Glomerular visceral epithelial cell (primary cell): Measurements from ENCODE around the gene PCNP.
"Not testable (repeated sequence)": the region's sequence is repeated elsewhere in the genome, so short reads cannot be mapped to it uniquely, and the experiment has no call there.

Experiments used
- DNase-seq: peaks from one replicate; pipeline ENCODE4 v3.0.0-alpha.2; 2016; ENCODE audit errors: extremely low spot score

The PCNP gene

GRCh38 chr3:101573449-101574387 lies at the start of gene PCNP:
PCNP (plus strand) TSS chr3:101574180; CDS start chr3:101574216, 36 bp downstream.
- peak; percentile 98 for DNase-seq

GRCh38 chr3:101527441-101527840 lies 46.5 kb upstream of the PCNP start:
- DNase-seq = no peak

- DNase-seq = no peak
Observed at GRCh38 chr3:101527906-101528305, 46.1 kb upstream of the PCNP start.

GRCh38 chr3:101529816-101530685 lies 43.9 kb upstream of the PCNP start:
- DNase-seq = no peak

GRCh38 chr3:101530686-101531047 lies 43.3 kb upstream of the PCNP start:
- DNase-seq = no peak

GRCh38 chr3:101531473-101532086 lies 42.4 kb upstream of the PCNP start:
- no peak for DNase-seq

GRCh38 chr3:101532783-101533602 lies 41.0 kb upstream of the PCNP start:
- DNase-seq = no peak

GRCh38 chr3:101533603-101533968 lies 40.4 kb upstream of the PCNP start:
- DNase-seq = no peak

- DNase-seq = no peak
Observed at GRCh38 chr3:101535221-101535620, 38.8 kb upstream of the PCNP start.

- DNase-seq = no peak
Observed at GRCh38 chr3:101536266-101536665, 37.7 kb upstream of the PCNP start.

GRCh38 chr3:101536955-101537354 lies 37.0 kb upstream of the PCNP start:
- not testable (repeated sequence) for DNase-seq

GRCh38 chr3:101542957-101543356 lies 31.0 kb upstream of the PCNP start:
- no peak for DNase-seq

- DNase-seq = no peak
Observed at GRCh38 chr3:101544161-101544850, 29.7 kb upstream of the PCNP start.

GRCh38 chr3:101548527-101549105 lies 25.4 kb upstream of the PCNP start:
- no peak for DNase-seq

- no peak for DNase-seq
Observed at GRCh38 chr3:101549473-101549872, 24.5 kb upstream of the PCNP start.

GRCh38 chr3:101551359-101552081 lies 22.5 kb upstream of the PCNP start:
- not testable (repeated sequence) for DNase-seq

- DNase-seq = not testable (repeated sequence)
Observed at GRCh38 chr3:101553381-101553780, 20.6 kb upstream of the PCNP start.

- DNase-seq = no peak
Observed at GRCh38 chr3:101556064-101556463, 17.9 kb upstream of the PCNP start.

GRCh38 chr3:101561630-101562328 lies 12.2 kb upstream of the PCNP start, which contains the start of gene TRMT10C:
TRMT10C (plus strand) TSS chr3:101561868; CDS start chr3:101564782, 2,914 bp downstream.
- peak; percentile 89 for DNase-seq
